ENCODE results near the gene MIAT.

Gene MIAT

GRCh38 chr22:26690654-26691376 lies 33.4 kb downstream of the MIAT start:
- no peak overlapping the region for H3K27ac ChIP-seq (ENCODE audit: low read length)
- no peaks in the 10 kb centered on the region for H4K20me1 ChIP-seq (ENCODE audit: insufficient read depth, low read length)
- no peak for DNase-seq
- H3K4me1 ChIP-seq (ENCODE audit: low read length): peaks cover 7% of the 10 kb centered on the region
- H2AFZ ChIP-seq (ENCODE audit: low read length): no peak overlapping the region
- H3K9ac ChIP-seq (ENCODE audit: low read length): no peak overlapping the region
- no peaks in the 10 kb centered on the region for H3K9me2 ChIP-seq (replicated peaks; ENCODE audit: insufficient read depth, low read length)
- H3K36me3 ChIP-seq (replicated peaks; ENCODE audit: insufficient read depth, low read length): no peaks in the 10 kb centered on the region
- TF ChIP-seq EZH2phosphoT487 (IDR thresholded peaks at IDR 0.05; ENCODE audit: low read length): no peak
- no peak for TF ChIP-seq EZH2 (optimal IDR thresholded peaks at IDR 0.05; ENCODE audit: low read depth, low read length)
- TF ChIP-seq CTCF (IDR thresholded peaks at IDR 0.05; ENCODE audit: low read length): no peak
- H3K4me3 ChIP-seq (ENCODE audit: low read length): no peak overlapping the region
- H3K4me2 ChIP-seq (ENCODE audit: low read depth, low read length): no peak overlapping the region
- no peaks in the 10 kb centered on the region for H3K27me3 ChIP-seq (replicated peaks; ENCODE audit: insufficient read depth, low read length)
- no peaks in the 10 kb centered on the region for H3F3A ChIP-seq (ENCODE audit: insufficient read depth, low read length)
- H3K9me3 ChIP-seq (replicated peaks; ENCODE audit: insufficient read depth, low read length): no peaks in the 10 kb centered on the region
- peaks cover 17% of the 10 kb centered on the region for H3K79me2 ChIP-seq (ENCODE audit: low read length)

- Histone ChIP-seq H3F3A (ENCODE audit: insufficient read depth, low read length) (no peaks in the 10 kb centered on the region), H4K20me1 (ENCODE audit: insufficient read depth, low read length) (no peaks in the 10 kb centered on the region), H3K9me3 (replicated peaks; ENCODE audit: insufficient read depth, low read length) (no peaks in the 10 kb centered on the region), H3K4me3 (ENCODE audit: low read length) (no peak overlapping the region), H3K4me2 (ENCODE audit: low read depth, low read length) (no peak overlapping the region), H3K79me2 (ENCODE audit: low read length) (peaks cover 14% of the 10 kb centered on the region), H3K27me3 (replicated peaks; ENCODE audit: insufficient read depth, low read length) (no peaks in the 10 kb centered on the region), H3K27ac (ENCODE audit: low read length) (no peak overlapping the region), H3K9ac (ENCODE audit: low read length) (no peak overlapping the region), H3K4me1 (ENCODE audit: low read length) (peaks cover 7% of the 10 kb centered on the region), H3K9me2 (replicated peaks; ENCODE audit: insufficient read depth, low read length) (no peaks in the 10 kb centered on the region), H2AFZ (ENCODE audit: low read length) (no peak overlapping the region), H3K36me3 (replicated peaks; ENCODE audit: insufficient read depth, low read length) (no peaks in the 10 kb centered on the region)
- no peak for DNase-seq
- TF ChIP-seq CTCF (IDR thresholded peaks at IDR 0.05; ENCODE audit: low read length) (no peak), EZH2phosphoT487 (IDR thresholded peaks at IDR 0.05; ENCODE audit: low read length) (no peak), EZH2 (optimal IDR thresholded peaks at IDR 0.05; ENCODE audit: low read depth, low read length) (no peak)
Measured at GRCh38 chr22:26691377-26691716, 34.0 kb downstream of the MIAT start.

GRCh38 chr22:26692215-26692614 lies 34.8 kb downstream of the MIAT start:
- no peaks in the 10 kb centered on the region for H4K20me1 ChIP-seq (ENCODE audit: insufficient read depth, low read length)
- H3K27ac ChIP-seq (ENCODE audit: low read length): no peak overlapping the region
- no peak overlapping the region for H3K4me3 ChIP-seq (ENCODE audit: low read length)
- DNase-seq: no peak
- H3F3A ChIP-seq (ENCODE audit: insufficient read depth, low read length): no peaks in the 10 kb centered on the region
- no peaks in the 10 kb centered on the region for H3K27me3 ChIP-seq (replicated peaks; ENCODE audit: insufficient read depth, low read length)
- H3K4me2 ChIP-seq (ENCODE audit: low read depth, low read length): no peak overlapping the region
- H3K36me3 ChIP-seq (replicated peaks; ENCODE audit: insufficient read depth, low read length): no peaks in the 10 kb centered on the region
- peaks cover 3% of the 10 kb centered on the region for H3K4me1 ChIP-seq (ENCODE audit: low read length)
- no peak overlapping the region for H2AFZ ChIP-seq (ENCODE audit: low read length)
- peaks cover 7% of the 10 kb centered on the region for H3K79me2 ChIP-seq (ENCODE audit: low read length)
- H3K9me3 ChIP-seq (replicated peaks; ENCODE audit: insufficient read depth, low read length): no peaks in the 10 kb centered on the region
- H3K9ac ChIP-seq (ENCODE audit: low read length): no peak overlapping the region
- TF ChIP-seq EZH2 (optimal IDR thresholded peaks at IDR 0.05; ENCODE audit: low read depth, low read length): no peak
- TF ChIP-seq CTCF (IDR thresholded peaks at IDR 0.05; ENCODE audit: low read length): no peak
- TF ChIP-seq EZH2phosphoT487 (IDR thresholded peaks at IDR 0.05; ENCODE audit: low read length): no peak
- no peaks in the 10 kb centered on the region for H3K9me2 ChIP-seq (replicated peaks; ENCODE audit: insufficient read depth, low read length)
